OCI-LY7 (cell line): ENCODE data around the gene ORMDL1. TPM values are rescaled to one million over a fixed set of nuclear protein-coding genes. Genes with fewer than 3 reads are reported as not detected.

Experiments
- BruUV-seq: library from RNA; stranded (reverse); fragments of 400-500 nt; replicated peaks from 2 replicates; lab custom pipeline; 2021; lab: Mats Ljungman, UMichigan
- CTCF ChIA-PET: fragments of 300-600 bp; sonication (Branson Sonifier 250); formaldehyde crosslinking; loops from one replicate; lab custom pipeline; 2022; ENCODE audit warnings: antibody characterized with exemption; ENCODE audit not compliant: unreplicated experiment; lab: Charles Lee
- POLR2A ChIA-PET: fragments of 300-600 bp; sonication (Branson Sonifier 250); formaldehyde crosslinking; loops from one replicate; lab custom pipeline; 2022; ENCODE audit warnings: antibody characterized with exemption; lab: Charles Lee
- DNase-seq: peaks from one replicate; pipeline ENCODE4 v3.0.0-alpha.2; 2015; ENCODE audit warnings: low spot score
- H2AFZ ChIP-seq: fragments of 200-600 bp; sonication (generic), shearing (Covaris generic); 2 replicates; pipeline ENCODE4 v1.6.1; 2014; ENCODE audit warnings: mild to moderate bottlenecking, antibody characterized with exemption, low read length, moderate library complexity
- H3K27ac ChIP-seq: fragments of 200-600 bp; sonication (generic); 2 replicates; pipeline ENCODE4 v1.5.1; 2014; ENCODE audit warnings: mixed run types, low read depth, mild to moderate bottlenecking, moderate library complexity, low read length, inconsistent platforms; ENCODE audit not compliant: poor library complexity, severe bottlenecking
- H3K36me3 ChIP-seq: fragments of 200-600 bp; sonication (generic); 2 replicates; pipeline ENCODE4 v1.6.1; 2014; ENCODE audit warnings: mild to moderate bottlenecking, antibody characterized with exemption, low read length, moderate library complexity, mixed read lengths; ENCODE audit not compliant: insufficient read depth
- H3K4me1 ChIP-seq: fragments of 200-600 bp; sonication (generic); 2 replicates; pipeline ENCODE4 v1.5.1; 2014; ENCODE audit warnings: mild to moderate bottlenecking, low read length; ENCODE audit not compliant: insufficient read depth, poor library complexity, severe bottlenecking
- H3K4me2 ChIP-seq: fragments of 200-600 bp; sonication (generic); 2 replicates; pipeline ENCODE4 v1.6.1; 2014; ENCODE audit warnings: mild to moderate bottlenecking, low read length
- H3K4me3 ChIP-seq: fragments of 200-600 bp; sonication (generic); 2 replicates; pipeline ENCODE4 v1.5.1; 2014; ENCODE audit warnings: mild to moderate bottlenecking, low read depth, low read length; ENCODE audit not compliant: poor library complexity, severe bottlenecking
- H3K79me2 ChIP-seq: fragments of 200-600 bp; sonication (generic); 2 replicates; pipeline ENCODE4 v1.6.1; 2016; ENCODE audit warnings: low read depth, mild to moderate bottlenecking, low read length, moderate library complexity, mixed read lengths; ENCODE audit not compliant: insufficient read depth
- H3K9me2 ChIP-seq: fragments of 200-600 bp; sonication (generic); 2 replicates; pipeline ENCODE4 v1.6.1; 2016; ENCODE audit warnings: mild to moderate bottlenecking, low read length, mixed read lengths; ENCODE audit not compliant: insufficient read depth
- H3K9me3 ChIP-seq: fragments of 200-600 bp; sonication (generic); 2 replicates; pipeline ENCODE4 v1.6.1; 2014; ENCODE audit warnings: mild to moderate bottlenecking, mixed run types, low read length, mixed read lengths
- H4K20me1 ChIP-seq: fragments of 200-600 bp; sonication (generic); 2 replicates; pipeline ENCODE4 v1.6.1; 2014; ENCODE audit warnings: mild to moderate bottlenecking, antibody characterized with exemption, low read length, moderate library complexity, mixed read lengths; ENCODE audit not compliant: insufficient read depth
- CTCF ChIP-seq: fragments of 200-600 bp; sonication (generic); conservative IDR thresholded peaks from 2 replicates; pipeline ENCODE4 v1.5.1; 2014; ENCODE audit warnings: mild to moderate bottlenecking, antibody characterized with exemption, low read length, moderate library complexity, mixed read lengths
- EZH2phosphoT487 ChIP-seq: fragments of 200-600 bp; sonication (generic); IDR thresholded peaks from 2 replicates; pipeline ENCODE4 v1.6.1; 2018; ENCODE audit warnings: low read depth, borderline replicate concordance, mild to moderate bottlenecking, mixed run types, antibody characterized with exemption, low read length, moderate library complexity, mixed read lengths
- intact Hi-C: fragments of 100-400 bp; cut with micrococcal nuclease; formaldehyde crosslinking; loops from one replicate; pipeline ENCODE4 v1.10.0; 2022; ENCODE audit not compliant: unreplicated experiment
- total RNA-seq, 2 experiments: library from RNA; depleted of rRNA in 1 of 2; stranded (reverse); fragments of >200 nt in 1 of 2; shearing (Covaris generic) in 1 of 2; gene quantifications; 2 replicates each; pipeline ENCODE4 v1.2.3, GENCODE V29; 2014 to 2022

Gene ORMDL1
- total RNA-seq, 2 experiments from 2014 or later: 59.3 to 65.7 TPM

GRCh38 chr2:189794310-189794709 lies 10.2 kb upstream of the ORMDL1 start:
- H3K4me1 ChIP-seq: peaks cover 4% of the 10 kb centered on the region
- intact Hi-C loops: no loop called here
- H3K27ac ChIP-seq: no peak overlapping the region
- no TSS peak for BruUV-seq
- H4K20me1 ChIP-seq: peaks cover 5% of the 10 kb centered on the region; the same call in 1 of the 2 replicates
- POLR2A ChIA-PET: interaction anchor here (0.7 to 1.5 kb wide), 3 partner anchors 10 to 338 kb away, joined by 3 to 5 read pairs (median 3); no protein-coding TSS in a partner anchor
- H3K36me3 ChIP-seq: peaks cover 97% of the 10 kb centered on the region
- H3K4me2 ChIP-seq: no peak overlapping the region
- CTCF ChIA-PET: no interaction called here
- no peaks in the 10 kb centered on the region for H3K9me3 ChIP-seq
- no peaks in the 10 kb centered on the region for H3K9me2 ChIP-seq
- TF ChIP-seq EZH2phosphoT487: no peak
- no peak for TF ChIP-seq CTCF
- no peak overlapping the region for H3K4me3 ChIP-seq
- H2AFZ ChIP-seq: no peak overlapping the region
- H3K79me2 ChIP-seq: peaks cover 28% of the 10 kb centered on the region
- no peak for DNase-seq

- no peak for DNase-seq
- peaks cover 96% of the 10 kb centered on the region for H3K36me3 ChIP-seq
- no peaks in the 10 kb centered on the region for H4K20me1 ChIP-seq
- H3K27ac ChIP-seq: no peak overlapping the region
- H3K79me2 ChIP-seq: peaks cover 55% of the 10 kb centered on the region
- no peak overlapping the region for H3K4me2 ChIP-seq
- TF ChIP-seq CTCF (no peak), EZH2phosphoT487 (no peak)
- CTCF ChIA-PET: no interaction called here
- intact Hi-C loops: no loop called here
- no peaks in the 10 kb centered on the region for H3K9me2 ChIP-seq
- no peaks in the 10 kb centered on the region for H3K9me3 ChIP-seq
- no TSS peak for BruUV-seq
- POLR2A ChIA-PET: interaction anchor here (0.6 to 1.6 kb wide), 2 partner anchors 10 to 48 kb away, joined by 3 to 4 read pairs; no protein-coding TSS in a partner anchor
- H3K4me1 ChIP-seq: no peaks in the 10 kb centered on the region
- no peak overlapping the region for H3K4me3 ChIP-seq
- no peak overlapping the region for H2AFZ ChIP-seq
These were observed 7.4 kb upstream of the ORMDL1 start for GRCh38 chr2:189791338-189792042.
